Measurements from ENCODE around the gene FGFRL1.

Gene FGFRL1

DNA sequence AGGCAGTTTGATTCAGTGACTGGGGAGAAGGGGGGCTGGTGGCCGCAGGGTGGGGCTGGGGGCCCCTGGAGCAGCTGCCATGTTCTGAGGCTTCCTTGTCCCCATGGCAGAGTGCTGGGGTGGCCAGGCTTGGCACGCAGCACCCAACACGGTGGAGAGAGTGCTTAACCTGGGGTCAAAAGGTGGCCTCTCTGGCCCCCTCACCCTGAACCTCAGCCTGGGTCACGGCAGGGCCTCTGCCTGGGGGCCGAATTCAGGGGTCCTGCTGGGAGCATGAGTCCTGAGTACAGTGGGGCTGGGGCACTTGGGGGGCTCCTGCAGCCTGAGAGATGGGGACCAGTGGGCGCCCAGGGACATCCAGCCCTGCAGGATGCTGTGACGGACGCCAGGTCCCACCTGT is 19.9 kb downstream of the FGFRL1 start:
- Histone ChIP-seq H3K27me3 (ENCODE audit: control insufficient read depth, low read length) (no peaks in the 10 kb centered on the region), H3K4me1 (ENCODE audit: control insufficient read depth, low read length) (peaks cover 6% of the 10 kb centered on the region), H3K9me3 (ENCODE audit: control insufficient read depth, insufficient read depth, low read length) (no peaks in the 10 kb centered on the region), H4K20me1 (ENCODE audit: control insufficient read depth, insufficient read depth, low read depth, low read length) (no peaks in the 10 kb centered on the region), H3K36me3 (ENCODE audit: control insufficient read depth, low read length) (no peaks in the 10 kb centered on the region), H3K4me2 (ENCODE audit: low read length) (no peak overlapping the region), H3F3A (ENCODE audit: control insufficient read depth, insufficient read depth) (peaks cover 4% of the 10 kb centered on the region; the same call in 1 of the 2 replicates), H3K9me2 (replicated peaks; ENCODE audit: control insufficient read depth, low read length) (no peaks in the 10 kb centered on the region), H3K79me2 (ENCODE audit: control insufficient read depth, low read length) (no peaks in the 10 kb centered on the region), H3K4me3 (ENCODE audit: low read length) (no peak overlapping the region), H3K27ac (ENCODE audit: low read depth, low read length) (no peak overlapping the region)
- TF ChIP-seq EZH2phosphoT487 (IDR thresholded peaks at IDR 0.05; ENCODE audit: borderline replicate concordance, low read length) = no peak
- TF ChIP-seq, protein P1, sequence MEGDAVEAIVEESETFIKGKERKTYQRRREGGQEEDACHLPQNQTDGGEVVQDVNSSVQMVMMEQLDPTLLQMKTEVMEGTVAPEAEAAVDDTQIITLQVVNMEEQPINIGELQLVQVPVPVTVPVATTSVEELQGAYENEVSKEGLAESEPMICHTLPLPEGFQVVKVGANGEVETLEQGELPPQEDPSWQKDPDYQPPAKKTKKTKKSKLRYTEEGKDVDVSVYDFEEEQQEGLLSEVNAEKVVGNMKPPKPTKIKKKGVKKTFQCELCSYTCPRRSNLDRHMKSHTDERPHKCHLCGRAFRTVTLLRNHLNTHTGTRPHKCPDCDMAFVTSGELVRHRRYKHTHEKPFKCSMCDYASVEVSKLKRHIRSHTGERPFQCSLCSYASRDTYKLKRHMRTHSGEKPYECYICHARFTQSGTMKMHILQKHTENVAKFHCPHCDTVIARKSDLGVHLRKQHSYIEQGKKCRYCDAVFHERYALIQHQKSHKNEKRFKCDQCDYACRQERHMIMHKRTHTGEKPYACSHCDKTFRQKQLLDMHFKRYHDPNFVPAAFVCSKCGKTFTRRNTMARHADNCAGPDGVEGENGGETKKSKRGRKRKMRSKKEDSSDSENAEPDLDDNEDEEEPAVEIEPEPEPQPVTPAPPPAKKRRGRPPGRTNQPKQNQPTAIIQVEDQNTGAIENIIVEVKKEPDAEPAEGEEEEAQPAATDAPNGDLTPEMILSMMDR (IDR thresholded peaks at IDR 0.05; ENCODE audit: low read depth, low read length, poor library complexity, severe bottlenecking) = no peak

DNA sequence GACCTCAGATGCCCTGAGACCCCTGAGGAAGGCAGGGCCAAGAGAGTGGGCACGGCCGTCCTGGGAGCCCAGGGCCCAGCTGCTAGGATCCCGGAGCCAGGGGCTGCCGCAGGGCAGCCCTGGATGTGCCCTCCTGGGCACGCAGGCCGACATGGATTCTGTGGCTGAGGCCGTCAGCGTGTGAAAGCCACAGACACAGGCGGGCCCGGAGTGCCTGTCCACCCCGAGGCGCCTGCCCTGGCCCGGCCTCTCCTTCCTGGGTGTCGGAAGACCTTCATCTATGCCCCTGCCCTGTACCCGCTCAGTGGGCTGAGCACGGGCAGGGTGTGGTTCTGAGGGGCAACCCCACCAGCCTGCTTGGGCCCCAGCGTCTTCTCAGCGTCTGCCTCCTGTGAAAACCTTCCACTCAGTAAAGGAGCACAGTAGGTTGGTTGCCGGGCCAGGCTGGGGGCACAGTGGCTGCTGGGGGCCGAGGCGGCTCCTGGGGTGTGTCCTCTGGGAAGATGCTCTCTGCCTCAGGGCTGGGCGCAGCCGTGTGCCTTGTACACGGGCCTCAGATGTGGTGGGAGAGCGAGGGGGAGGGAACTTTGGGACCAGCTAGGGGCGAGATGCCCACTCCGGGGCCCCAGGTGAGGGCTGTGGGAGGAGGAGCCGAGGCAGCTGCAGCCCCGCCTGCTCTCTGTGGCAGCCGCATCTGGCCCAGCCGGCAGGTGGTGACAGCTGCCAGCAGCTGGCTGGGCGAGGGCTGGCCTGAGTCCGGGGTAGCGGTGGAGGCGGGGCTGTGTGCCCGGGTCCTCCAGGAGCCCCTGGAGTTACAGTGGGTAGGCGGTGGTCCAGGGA is 20.8 kb downstream of the FGFRL1 start:
- Histone ChIP-seq H3K9me2 (replicated peaks; ENCODE audit: control insufficient read depth, low read length) (no peaks in the 10 kb centered on the region), H3K27ac (ENCODE audit: low read depth, low read length) (no peak overlapping the region), H4K20me1 (ENCODE audit: control insufficient read depth, insufficient read depth, low read depth, low read length) (no peaks in the 10 kb centered on the region), H3K4me3 (ENCODE audit: low read length) (no peak overlapping the region), H3K79me2 (ENCODE audit: control insufficient read depth, low read length) (no peaks in the 10 kb centered on the region), H3K27me3 (ENCODE audit: control insufficient read depth, low read length) (no peaks in the 10 kb centered on the region), H3K36me3 (ENCODE audit: control insufficient read depth, low read length) (no peaks in the 10 kb centered on the region), H3K4me2 (ENCODE audit: low read length) (no peak overlapping the region), H3K4me1 (ENCODE audit: control insufficient read depth, low read length) (no peaks in the 10 kb centered on the region), H3F3A (ENCODE audit: control insufficient read depth, insufficient read depth) (no peaks in the 10 kb centered on the region), H3K9me3 (ENCODE audit: control insufficient read depth, insufficient read depth, low read length) (no peaks in the 10 kb centered on the region)
- no peak for TF ChIP-seq EZH2phosphoT487 (IDR thresholded peaks at IDR 0.05; ENCODE audit: borderline replicate concordance, low read length)
- TF ChIP-seq, protein P1 (IDR thresholded peaks at IDR 0.05; ENCODE audit: low read depth, low read length, poor library complexity, severe bottlenecking) = peak; percentile 7

DNA sequence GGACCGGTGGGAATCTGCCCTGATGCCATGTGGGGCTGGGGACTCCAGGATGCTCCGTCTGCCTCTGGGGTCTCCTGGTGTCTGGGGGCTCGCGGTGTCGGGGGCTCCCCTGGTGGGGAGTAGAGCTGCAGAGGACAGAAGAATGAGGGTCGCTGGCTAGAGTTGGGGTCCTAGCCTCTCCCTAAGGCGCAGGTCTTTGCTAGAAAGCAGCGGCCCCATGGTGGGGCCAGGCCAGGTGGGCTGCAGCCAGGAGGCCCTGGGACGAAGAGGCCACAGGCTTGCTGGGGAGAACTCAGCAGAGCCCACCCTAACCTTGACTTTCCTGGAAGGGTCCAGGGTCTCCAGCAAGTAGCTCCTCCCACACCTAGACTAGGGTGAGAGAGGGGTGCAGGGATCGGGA is 21.4 kb downstream of the FGFRL1 start:
- no peaks in the 10 kb centered on the region for H3K4me1 ChIP-seq (ENCODE audit: control insufficient read depth, low read length)
- no peak overlapping the region for H3K4me2 ChIP-seq (ENCODE audit: low read length)

More for the DNA sequence above, 21.4 kb downstream of the FGFRL1 start:
- Histone ChIP-seq H3K27ac (ENCODE audit: low read depth, low read length) (no peak overlapping the region), H3K4me3 (ENCODE audit: low read length) (no peak overlapping the region), H4K20me1 (ENCODE audit: control insufficient read depth, insufficient read depth, low read depth, low read length) (no peaks in the 10 kb centered on the region), H3K9me3 (ENCODE audit: control insufficient read depth, insufficient read depth, low read length) (no peaks in the 10 kb centered on the region), H3F3A (ENCODE audit: control insufficient read depth, insufficient read depth) (no peaks in the 10 kb centered on the region), H3K9me2 (replicated peaks; ENCODE audit: control insufficient read depth, low read length) (no peaks in the 10 kb centered on the region), H3K36me3 (ENCODE audit: control insufficient read depth, low read length) (no peaks in the 10 kb centered on the region), H3K79me2 (ENCODE audit: control insufficient read depth, low read length) (no peaks in the 10 kb centered on the region), H3K27me3 (ENCODE audit: control insufficient read depth, low read length) (no peaks in the 10 kb centered on the region)
- TF ChIP-seq, protein P1 (IDR thresholded peaks at IDR 0.05; ENCODE audit: low read depth, low read length, poor library complexity, severe bottlenecking) = no peak
- TF ChIP-seq EZH2phosphoT487 (IDR thresholded peaks at IDR 0.05; ENCODE audit: borderline replicate concordance, low read length) = no peak
